Mesodermal cell (in vitro differentiated cells): ENCODE results near the gene RTCA.
"Not testable (repeated sequence)": the region's sequence is repeated elsewhere in the genome, so short reads cannot be mapped to it uniquely, and the experiment has no call there.

ENCODE experiments used
- H3K27ac ChIP-seq: 2 replicates; pipeline ENCODE4 v1.7.0; 2013; ENCODE audit warnings: mild to moderate bottlenecking, low read depth, low read length, moderate library complexity; ENCODE audit not compliant: severe bottlenecking
- H3K36me3 ChIP-seq: 2 replicates; pipeline ENCODE4 v1.7.1; 2013; ENCODE audit warnings: mild to moderate bottlenecking, low read length, moderate library complexity; ENCODE audit not compliant: control insufficient read depth, insufficient read depth
- H3K4me1 ChIP-seq: one replicate; pipeline ENCODE4 v1.7.1; 2013; ENCODE audit warnings: mild to moderate bottlenecking, low read length; ENCODE audit not compliant: insufficient read depth, control insufficient read depth, poor library complexity, severe bottlenecking
- H3K4me3 ChIP-seq: 2 replicates; pipeline ENCODE4 v1.7.0; 2013; ENCODE audit warnings: low read length, control low read depth, mild to moderate bottlenecking; ENCODE audit not compliant: insufficient read depth, poor library complexity, severe bottlenecking; ENCODE audit errors: extremely low read depth
- H3K9me3 ChIP-seq: 2 replicates; pipeline ENCODE4 v1.7.1; 2013; ENCODE audit warnings: mild to moderate bottlenecking, low read length, moderate library complexity; ENCODE audit not compliant: control insufficient read depth
- WGBS, 2 experiments: methylation state at CpG; one replicate each; pipeline ENCODE4 v1.1.5; 2013; ENCODE audit warnings: missing lambda C conversion rate in 2 of 2; ENCODE audit not compliant: insufficient coverage in 2 of 2; 5-methylcytosine and 5-hydroxymethylcytosine counted together

RTCA gene

DNA sequence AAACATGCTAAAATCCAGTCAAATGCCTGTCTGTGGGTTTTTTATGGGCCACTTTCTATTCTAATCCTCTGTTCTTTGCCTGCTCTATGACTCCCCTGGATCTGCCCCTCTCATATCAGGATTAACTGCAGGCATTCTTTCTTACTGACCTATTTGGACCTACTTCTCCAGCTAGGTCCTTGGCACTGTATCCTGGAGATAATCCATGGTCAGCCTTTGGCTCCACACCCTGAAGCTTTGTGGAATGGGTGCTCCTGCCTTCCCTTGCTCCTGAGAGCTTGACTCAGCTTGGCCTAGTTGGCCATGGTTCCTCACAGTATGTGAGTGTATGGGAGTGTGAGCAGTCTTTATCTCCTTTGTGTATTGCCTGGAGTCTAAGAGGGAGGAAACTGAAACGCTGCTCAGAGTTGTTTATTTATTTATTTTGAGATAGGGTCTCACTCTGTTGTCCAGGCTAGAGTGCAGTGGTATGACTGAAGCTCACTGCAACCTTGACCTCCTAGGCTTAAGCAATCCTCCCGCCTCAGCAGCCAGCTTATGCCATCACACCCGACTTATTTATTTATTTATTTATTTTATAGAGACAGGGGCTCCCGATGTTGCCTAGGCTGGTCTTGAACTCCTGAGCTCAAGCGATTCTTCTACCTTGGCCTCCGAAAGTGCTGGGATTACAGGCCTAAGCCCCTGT is 57.5 kb downstream of the RTCA start:
- no peak overlapping the region for H3K27ac ChIP-seq
- no peaks in the 10 kb centered on the region for H3K36me3 ChIP-seq
- no peak overlapping the region for H3K4me3 ChIP-seq
- no peaks in the 10 kb centered on the region for H3K4me1 ChIP-seq
- WGBS, 2 experiments: 93% methylated on average over 2 to 3 of the region's 6 CpGs
- H3K9me3 ChIP-seq: no peaks in the 10 kb centered on the region

DNA sequence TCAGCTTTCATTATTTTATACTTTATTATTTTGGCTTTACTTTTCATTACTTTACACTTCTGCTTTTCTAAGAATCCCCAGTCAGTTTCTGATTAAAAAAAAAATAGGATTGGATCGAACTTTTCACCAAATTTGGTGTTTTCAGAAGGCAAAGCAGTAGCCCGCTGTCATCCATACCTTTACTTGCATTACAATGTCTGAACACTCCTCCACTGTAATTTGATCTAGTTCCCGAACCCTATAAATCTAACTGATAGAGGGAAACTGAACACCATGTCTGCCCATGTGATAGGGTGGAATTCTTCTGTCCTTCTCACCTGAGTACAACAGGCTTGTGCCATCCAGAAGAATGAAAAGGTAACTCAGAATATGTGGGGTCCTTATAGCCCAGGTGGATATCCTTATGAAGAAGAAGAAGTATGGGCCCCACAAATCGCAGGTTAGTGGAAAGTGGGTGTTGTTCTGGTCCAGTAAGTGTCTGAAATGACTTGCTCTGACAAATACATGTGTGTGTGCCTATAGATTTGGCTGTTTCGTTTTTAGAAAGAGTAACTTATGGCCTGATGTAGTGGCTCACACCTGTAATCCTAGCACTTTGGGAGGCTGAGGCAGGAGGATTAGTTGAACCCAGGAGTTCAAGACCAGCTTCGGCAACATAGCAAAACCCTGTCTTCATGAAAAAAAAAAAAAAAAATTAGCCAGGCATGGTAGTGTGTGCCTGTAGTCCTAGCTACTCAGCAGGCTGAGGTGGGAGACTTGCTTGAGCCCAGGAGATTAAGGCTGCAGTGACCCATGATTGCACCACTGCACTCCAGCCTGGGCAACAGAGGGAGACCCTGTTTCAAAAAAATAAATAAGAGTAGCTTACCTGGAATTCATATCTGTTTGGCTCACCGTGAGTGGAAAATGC is 59.7 kb downstream of the RTCA start:
- Histone ChIP-seq H3K4me3 (no peak overlapping the region), H3K27ac (no peak overlapping the region), H3K9me3 (no peaks in the 10 kb centered on the region), H3K4me1 (no peaks in the 10 kb centered on the region), H3K36me3 (no peaks in the 10 kb centered on the region)
- WGBS, 2 experiments: 61 to 82% methylated on average over 3 to 4 of the region's 7 CpGs

- no CpG with 5 or more reads among the region's 1 CpG for WGBS, 2 experiments
- H3K9me3 ChIP-seq, H3K36me3 ChIP-seq, H3K4me1 ChIP-seq, H3K27ac ChIP-seq, H3K4me3 ChIP-seq: not testable (repeated sequence)
These were observed 60.3 kb downstream of the RTCA start for GRCh38 chr1:100326325-100326670.

GRCh38 chr1:100328133-100328532 is 62.1 kb downstream of the RTCA start:
- Histone ChIP-seq H3K4me1 (no peaks in the 10 kb centered on the region), H3K4me3 (no peak overlapping the region), H3K27ac (no peak overlapping the region), H3K9me3 (no peaks in the 10 kb centered on the region), H3K36me3 (no peaks in the 10 kb centered on the region)
- WGBS, 2 experiments: 80 to 100% methylated on average over 1 of the region's 1 CpG

DNA sequence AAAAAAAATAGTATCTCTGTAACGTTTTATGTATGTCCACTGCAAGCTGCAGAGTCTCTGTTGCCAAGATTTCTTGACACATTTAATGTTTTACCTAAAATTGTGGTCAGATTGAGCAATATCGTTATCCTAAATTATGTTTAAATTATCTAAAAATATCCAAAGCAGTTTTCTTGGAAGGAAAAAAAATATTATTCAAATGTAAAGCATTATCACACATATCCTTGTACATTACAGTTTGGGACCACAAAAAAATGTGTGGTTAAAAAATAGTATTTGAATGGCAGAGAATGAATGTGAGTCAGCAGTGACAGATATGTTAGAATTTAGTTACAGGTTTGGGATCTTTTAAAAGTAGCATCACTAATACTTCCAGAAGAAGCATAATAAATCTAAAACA is 65.1 kb downstream of the RTCA start:
- H3K27ac ChIP-seq, H3K9me3 ChIP-seq, H3K4me3 ChIP-seq, H3K36me3 ChIP-seq, H3K4me1 ChIP-seq: not testable (repeated sequence)
- WGBS, 2 experiments: no CpG with 5 or more reads among the region's 2 CpGs

- Histone ChIP-seq H3K9me3 (no peaks in the 10 kb centered on the region), H3K27ac (no peak overlapping the region), H3K4me3 (no peak overlapping the region), H3K36me3 (no peaks in the 10 kb centered on the region), H3K4me1 (no peaks in the 10 kb centered on the region)
- 93 to 100% methylated on average over 1 to 6 of the region's 9 CpGs for WGBS, 2 experiments
These were observed 66.3 kb downstream of the RTCA start for GRCh38 chr1:100332331-100332730.

DNA sequence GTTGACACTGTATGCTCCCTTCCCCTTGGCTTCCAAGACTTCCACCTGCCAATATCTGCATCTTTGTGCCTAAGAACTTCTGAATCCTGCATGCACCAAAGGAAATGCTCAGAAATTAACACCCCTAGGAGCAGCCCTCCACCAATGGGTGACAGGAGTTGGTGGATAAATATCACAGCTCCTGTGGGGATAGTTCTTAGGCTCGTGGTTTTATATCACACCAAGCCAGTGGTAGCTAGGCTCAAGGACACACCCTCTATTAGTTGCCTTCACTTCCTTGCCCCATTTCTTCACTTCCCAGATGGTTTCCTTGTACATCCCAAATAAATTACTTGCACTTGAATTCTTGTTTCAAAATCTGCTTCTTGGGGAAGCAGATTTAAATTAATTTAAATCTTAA is 69.4 kb downstream of the RTCA start:
- H3K4me3 ChIP-seq: no peak overlapping the region
- no peaks in the 10 kb centered on the region for H3K4me1 ChIP-seq
- H3K9me3 ChIP-seq: no peaks in the 10 kb centered on the region
- WGBS, 2 experiments: 100% methylated on average over 1 of the region's 1 CpG; no CpG with 5 or more reads in 1 of the 2 experiments
- H3K27ac ChIP-seq: no peak overlapping the region
- H3K36me3 ChIP-seq: no peaks in the 10 kb centered on the region

- not testable (repeated sequence) for H3K4me3 ChIP-seq, H3K27ac ChIP-seq, H3K36me3 ChIP-seq, H3K4me1 ChIP-seq, H3K9me3 ChIP-seq
- WGBS, 2 experiments: no CpG with 5 or more reads among the region's 5 CpGs
These were observed 71.9 kb downstream of the RTCA start for GRCh38 chr1:100337878-100338277.

DNA sequence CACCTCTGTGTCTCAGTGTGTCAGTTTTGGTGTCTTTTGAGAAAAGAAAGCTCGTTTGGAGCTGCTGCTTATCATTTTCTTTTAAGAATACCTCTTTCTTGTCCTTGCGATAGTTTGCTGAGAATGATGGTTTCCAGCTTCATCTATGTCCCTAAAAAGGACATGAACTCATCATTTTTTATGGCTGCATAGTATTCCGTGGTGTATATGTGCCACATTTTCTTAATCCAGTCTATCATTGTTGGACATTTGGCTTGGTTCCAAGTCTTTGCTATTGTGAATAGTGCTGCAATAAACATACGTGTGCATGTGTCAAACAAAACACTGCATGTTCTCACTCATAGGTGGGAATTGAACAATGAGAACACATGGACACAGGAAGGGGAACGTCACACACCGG is 73.7 kb downstream of the RTCA start:
- H3K36me3 ChIP-seq, H3K9me3 ChIP-seq, H3K27ac ChIP-seq, H3K4me1 ChIP-seq, H3K4me3 ChIP-seq: not testable (repeated sequence)
- WGBS, 2 experiments: 89 to 100% methylated on average over 1 to 3 of the region's 6 CpGs

- H3K9me3 ChIP-seq: no peaks in the 10 kb centered on the region
- H3K4me1 ChIP-seq: no peaks in the 10 kb centered on the region
- WGBS, 2 experiments: 85 to 100% methylated on average over 1 of the region's 1 CpG
- no peak overlapping the region for H3K4me3 ChIP-seq
- no peaks in the 10 kb centered on the region for H3K36me3 ChIP-seq
- no peak overlapping the region for H3K27ac ChIP-seq
These were observed 74.5 kb downstream of the RTCA start for GRCh38 chr1:100340494-100340893.

DNA sequence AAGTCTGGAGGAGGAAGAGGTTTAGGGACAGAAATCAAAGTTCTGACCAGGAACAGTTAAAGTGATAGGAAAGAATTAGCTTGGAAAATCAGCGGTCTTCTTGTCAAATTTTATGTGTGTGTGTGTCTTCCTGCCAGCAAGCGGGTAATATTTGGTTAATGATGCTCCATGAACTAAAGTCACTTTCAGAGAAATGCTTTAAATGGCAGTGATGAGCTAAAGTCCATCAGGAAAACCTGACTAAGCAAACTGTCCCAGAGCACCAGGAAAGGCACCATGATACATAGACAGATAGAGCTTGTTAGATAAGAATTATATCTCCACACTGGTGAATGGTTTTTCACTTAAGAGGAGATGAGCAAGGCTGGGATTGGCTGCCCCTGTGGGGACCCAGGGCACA is 76.3 kb downstream of the RTCA start:
- no peaks in the 10 kb centered on the region for H3K9me3 ChIP-seq
- WGBS, 2 experiments: 89 to 95% methylated on average over 2 of the region's 2 CpGs
- no peak overlapping the region for H3K4me3 ChIP-seq
- no peaks in the 10 kb centered on the region for H3K36me3 ChIP-seq
- no peak overlapping the region for H3K27ac ChIP-seq
- H3K4me1 ChIP-seq: no peaks in the 10 kb centered on the region
